Measurements from ENCODE around the gene ZMYM4. TPM values are rescaled to one million over a fixed set of nuclear protein-coding genes. Genes with fewer than 3 reads are reported as not detected.
A peak's percentile ranks its signal among the peaks of the same experiment; 100 is the strongest.

ZMYM4 gene
- total RNA-seq, 2 experiments from 2014 or later, result 25.1 to 29.1 TPM

DNA sequence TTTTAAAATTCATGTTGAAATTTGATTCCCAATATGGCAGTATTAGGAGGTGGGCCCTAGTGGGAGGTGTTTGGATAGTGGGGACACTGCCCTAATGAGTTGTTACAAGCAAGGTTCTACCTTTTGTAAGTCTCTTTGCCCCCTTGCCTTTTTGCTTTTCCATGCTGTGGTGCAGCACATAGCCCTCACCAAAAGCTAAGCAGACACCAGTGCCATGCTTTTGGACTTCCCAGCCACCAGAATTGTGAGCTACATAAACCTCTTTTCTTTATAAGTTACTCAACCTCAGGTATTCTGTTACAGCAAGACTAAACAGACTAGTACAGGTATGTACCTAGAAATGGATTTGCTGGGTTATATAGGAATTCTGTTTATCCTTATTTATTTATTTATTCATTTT is 13.7 kb downstream of the ZMYM4 start:
- H3K27me3 Mint-ChIP-seq, result no peaks in the 10 kb centered on the region
- H3K9me3 Mint-ChIP-seq, result peaks cover 23% of the 10 kb centered on the region
- no peak overlapping the region for H3K4me3 Mint-ChIP-seq
- no peak for DNase-seq
- POLR2A ChIA-PET, result no interaction called here
- peaks cover 30% of the 10 kb centered on the region for H3K4me1 Mint-ChIP-seq
- no peak overlapping the region for H3K27ac Mint-ChIP-seq
- CTCF ChIA-PET, result no interaction called here
- peaks cover 42% of the 10 kb centered on the region for H3K36me3 Mint-ChIP-seq (ENCODE audit: low read depth)

DNA sequence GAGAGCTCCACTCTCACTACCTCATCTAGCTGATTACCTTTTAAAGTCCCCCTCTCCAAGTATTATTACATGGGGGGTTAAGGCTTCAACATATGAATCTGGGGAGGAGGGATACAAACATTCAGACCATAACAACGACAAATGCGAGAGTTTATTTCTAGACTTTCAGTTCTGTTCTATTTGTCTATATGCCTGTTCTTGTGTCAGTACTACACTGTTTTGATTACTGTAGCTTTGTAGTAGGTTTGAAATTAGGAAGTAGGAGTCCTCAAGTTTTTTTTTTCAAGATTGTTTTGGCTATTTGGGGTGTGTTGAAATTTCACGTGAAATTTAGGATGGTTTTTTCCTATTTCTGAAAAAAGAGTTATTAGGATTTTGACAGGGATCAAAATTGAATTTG is 16.3 kb downstream of the ZMYM4 start:
- Mint-ChIP-seq H3K4me3 (no peak overlapping the region), H3K9me3 (peaks cover 19% of the 10 kb centered on the region), H3K27me3 (no peaks in the 10 kb centered on the region), H3K4me1 (peaks cover 40% of the 10 kb centered on the region), H3K36me3 (ENCODE audit: low read depth) (peaks cover 36% of the 10 kb centered on the region), H3K27ac (no peak overlapping the region)
- no peak for DNase-seq
- CTCF ChIA-PET, result no interaction called here
- POLR2A ChIA-PET, result no interaction called here

DNA sequence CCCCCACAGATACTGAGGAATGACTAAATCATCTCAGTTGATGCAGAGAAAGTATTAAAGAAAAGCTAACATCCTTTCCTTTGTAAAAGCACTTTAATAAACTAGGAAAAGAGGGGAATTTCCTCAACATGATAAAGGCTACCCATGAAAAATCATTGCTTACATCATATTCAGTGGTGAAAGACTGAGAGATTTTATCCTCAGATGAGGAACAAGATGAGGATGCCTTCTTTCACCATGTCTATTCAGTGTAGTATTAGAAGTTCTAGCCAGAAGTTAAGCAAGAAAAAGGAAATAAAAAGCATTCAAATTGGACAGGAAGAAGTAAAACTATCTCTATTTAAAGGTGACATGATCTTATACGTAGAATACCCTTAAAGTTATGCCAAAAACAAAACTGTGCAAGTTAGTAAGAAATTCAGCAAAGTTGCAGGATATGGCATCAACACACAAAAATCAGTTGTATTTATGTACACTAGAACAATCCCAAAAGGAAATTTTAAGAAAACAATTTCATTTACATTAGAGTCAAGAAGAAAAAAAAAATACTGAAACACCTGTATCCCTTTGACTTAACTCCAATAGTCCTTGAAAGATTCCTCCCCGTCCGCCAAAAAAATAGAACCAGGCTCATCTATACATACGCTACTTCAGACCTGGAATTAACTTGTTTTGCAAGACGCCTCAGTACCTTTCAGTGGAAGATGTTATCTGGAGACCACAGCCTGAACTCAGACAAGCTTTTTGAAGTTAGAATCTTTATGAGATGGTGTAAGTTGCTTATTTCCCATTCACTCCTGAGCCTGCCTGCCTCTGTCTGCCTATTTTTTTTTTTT is 17.5 kb downstream of the ZMYM4 start:
- CTCF ChIA-PET, result interaction anchor here (0.7 kb wide), 2 partner anchors 15 to 290 kb away, joined by 3 read pairs; no protein-coding TSS in a partner anchor

DNA sequence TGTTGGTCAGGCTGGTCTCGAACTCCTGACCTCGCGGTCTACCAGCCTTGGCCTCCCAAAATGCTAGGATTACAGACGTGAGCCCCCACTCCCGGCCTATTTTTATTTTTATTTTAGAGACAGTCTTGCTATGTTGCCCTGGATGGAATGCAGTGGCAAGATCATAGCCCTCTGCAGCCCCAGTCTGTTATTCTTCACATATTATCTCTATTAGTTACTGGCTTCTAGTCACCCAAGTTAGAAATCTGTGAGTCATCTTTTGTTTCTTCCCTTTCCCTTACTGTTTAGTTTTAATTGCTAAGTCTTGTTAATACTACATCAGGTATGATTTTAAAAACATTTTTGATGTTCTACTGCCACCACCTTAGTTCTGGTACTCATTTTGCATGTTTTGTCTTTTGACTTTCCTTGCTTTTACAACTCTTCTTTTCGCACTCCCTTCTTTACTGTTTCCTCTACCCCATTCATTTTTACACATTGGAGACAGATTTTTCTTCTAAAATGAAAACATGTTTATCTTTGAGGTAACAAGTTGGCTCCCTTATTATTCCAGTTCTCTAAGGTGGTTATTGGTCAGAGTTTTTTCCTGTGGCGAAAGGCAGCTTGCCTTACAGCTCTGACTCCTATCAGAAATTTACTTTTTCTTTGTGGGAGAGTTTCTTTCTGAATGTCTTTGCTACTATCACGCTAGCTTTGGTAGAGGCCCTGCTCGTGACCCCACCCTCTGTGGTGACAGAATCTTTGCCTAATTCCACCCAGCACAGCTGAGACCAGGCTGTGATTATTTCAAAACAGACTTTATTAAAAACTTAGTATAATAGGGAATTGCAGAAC is 19.5 kb downstream of the ZMYM4 start:
- Mint-ChIP-seq H3K4me3 (no peak overlapping the region), H3K36me3 (ENCODE audit: low read depth) (peaks cover 23% of the 10 kb centered on the region), H3K27ac (no peak overlapping the region), H3K4me1 (peaks cover 37% of the 10 kb centered on the region), H3K27me3 (no peaks in the 10 kb centered on the region), H3K9me3 (peaks cover 6% of the 10 kb centered on the region)
- no peak for DNase-seq
- CTCF ChIA-PET, result interaction anchor here (0.6 kb wide), 1 partner anchor 23 kb away, joined by 4 read pairs; no protein-coding TSS in a partner anchor
- POLR2A ChIA-PET, result no interaction called here

More for the DNA sequence above, 17.5 kb downstream of the ZMYM4 start:
- Mint-ChIP-seq H3K36me3 (ENCODE audit: low read depth) (peaks cover 32% of the 10 kb centered on the region), H3K9me3 (peaks cover 15% of the 10 kb centered on the region), H3K4me3 (no peak overlapping the region), H3K27me3 (no peaks in the 10 kb centered on the region), H3K27ac (peak overlapping the region; percentile 34), H3K4me1 (peaks cover 37% of the 10 kb centered on the region)
- POLR2A ChIA-PET, result interaction anchor here (0.6 kb wide), 2 partner anchors 371 to 459 kb away, joined by 3 read pairs; no protein-coding TSS in a partner anchor
- peak; percentile 34 for DNase-seq

DNA sequence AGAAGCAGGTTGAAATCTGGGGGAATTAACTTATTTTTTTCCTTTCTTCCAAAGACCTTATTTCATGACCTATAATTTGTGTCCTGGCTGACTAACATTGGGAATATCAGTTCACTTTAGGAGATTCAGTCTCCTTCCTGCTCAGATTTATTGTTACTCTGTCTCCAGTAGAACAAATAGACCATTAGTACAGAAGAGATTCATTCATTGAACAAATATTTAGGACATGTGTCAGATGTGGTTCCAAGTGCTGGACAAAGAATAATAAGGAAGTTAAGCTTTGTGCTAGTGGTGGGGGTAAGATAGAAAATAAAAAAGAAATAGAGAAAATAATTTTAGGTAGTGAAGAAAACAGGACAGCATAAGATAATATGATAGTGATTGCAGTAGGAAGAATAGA is 20.3 kb downstream of the ZMYM4 start:
- H3K27ac Mint-ChIP-seq, result no peak overlapping the region

DNA sequence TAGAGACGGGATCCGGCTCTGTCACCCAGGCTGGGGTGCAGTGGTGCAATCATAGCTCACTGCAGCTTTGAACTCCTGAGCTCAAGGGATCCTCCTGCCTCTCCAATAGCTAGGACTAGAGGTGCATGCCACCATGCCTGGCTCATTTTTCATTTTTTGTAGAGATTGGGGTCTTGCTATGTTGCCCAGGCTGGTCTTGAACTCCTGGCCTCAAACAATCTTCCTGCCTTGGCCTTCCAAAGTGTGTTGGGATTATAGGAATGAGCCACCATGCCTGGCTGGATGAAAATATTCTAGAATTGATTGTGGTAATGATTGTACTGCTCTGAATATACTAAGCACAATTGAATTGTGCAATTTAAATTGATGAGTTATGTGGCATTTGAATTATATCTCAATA is 21.9 kb downstream of the ZMYM4 start:
- Mint-ChIP-seq H3K36me3 (ENCODE audit: low read depth) (peaks cover 9% of the 10 kb centered on the region), H3K27ac (no peak overlapping the region), H3K4me1 (peaks cover 29% of the 10 kb centered on the region), H3K27me3 (no peaks in the 10 kb centered on the region), H3K9me3 (no peaks in the 10 kb centered on the region), H3K4me3 (no peak overlapping the region)
- POLR2A ChIA-PET, result no interaction called here
- no peak for DNase-seq
- CTCF ChIA-PET, result no interaction called here

More for the DNA sequence above, 20.3 kb downstream of the ZMYM4 start:
- peaks cover 37% of the 10 kb centered on the region for H3K4me1 Mint-ChIP-seq
- ChIA-PET CTCF (interaction anchor here (0.6 kb wide), 1 partner anchor 22 kb away, joined by 4 read pairs; no protein-coding TSS in a partner anchor), POLR2A (no interaction called here)
- no peak overlapping the region for H3K4me3 Mint-ChIP-seq
- peaks cover 4% of the 10 kb centered on the region for H3K9me3 Mint-ChIP-seq
- no peak for DNase-seq
- peaks cover 23% of the 10 kb centered on the region for H3K36me3 Mint-ChIP-seq (ENCODE audit: low read depth)
- H3K27me3 Mint-ChIP-seq, result no peaks in the 10 kb centered on the region

DNA sequence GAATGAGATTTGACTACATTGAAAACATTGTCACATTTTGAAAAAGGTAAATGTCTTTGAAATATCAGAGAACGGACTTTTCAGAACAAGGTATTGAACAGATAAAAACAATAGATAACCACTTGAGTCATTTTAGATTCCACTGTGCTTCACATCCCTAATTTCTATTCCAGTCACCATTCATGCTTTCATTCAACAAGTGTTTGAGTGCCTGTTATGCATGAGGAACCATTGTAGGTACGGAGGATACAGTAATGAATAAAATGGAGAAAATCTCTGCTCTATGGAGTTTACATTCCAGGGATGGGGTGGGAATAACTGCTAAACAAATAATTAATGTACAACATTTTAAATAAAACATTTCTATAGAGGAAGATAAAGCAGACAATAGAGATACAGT is 26.3 kb downstream of the ZMYM4 start:
- DNase-seq, result no peak
- ChIA-PET CTCF (no interaction called here), POLR2A (no interaction called here)
- H3K27ac Mint-ChIP-seq, result no peak overlapping the region
- peaks cover 4% of the 10 kb centered on the region for H3K4me1 Mint-ChIP-seq
- H3K36me3 Mint-ChIP-seq (ENCODE audit: low read depth), result peaks cover 4% of the 10 kb centered on the region
- H3K27me3 Mint-ChIP-seq, result no peaks in the 10 kb centered on the region
- H3K4me3 Mint-ChIP-seq, result no peak overlapping the region
- H3K9me3 Mint-ChIP-seq, result no peaks in the 10 kb centered on the region

DNA sequence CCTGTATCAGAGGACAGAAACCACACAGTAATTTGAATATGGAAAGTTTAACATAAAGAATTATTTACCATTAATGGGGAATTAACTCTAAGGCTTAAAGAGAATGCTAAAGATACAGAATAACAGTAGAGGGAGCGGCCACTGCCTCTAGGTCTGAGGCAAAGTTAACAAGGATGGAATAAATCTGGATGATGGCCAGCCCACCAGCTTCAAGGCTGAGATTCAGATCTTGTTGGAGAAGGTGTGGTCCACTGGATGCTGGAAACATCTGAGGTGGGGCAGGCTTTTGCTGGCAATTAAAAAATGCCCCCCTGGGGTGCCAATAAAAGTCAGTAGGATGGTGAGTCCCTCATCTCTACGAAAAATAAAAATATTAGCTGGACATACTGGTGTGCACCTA is 29.4 kb downstream of the ZMYM4 start:
- no peaks in the 10 kb centered on the region for H3K9me3 Mint-ChIP-seq
- no peak overlapping the region for H3K4me3 Mint-ChIP-seq
- no peak for DNase-seq
- peaks cover 4% of the 10 kb centered on the region for H3K4me1 Mint-ChIP-seq
- POLR2A ChIA-PET, result no interaction called here
- CTCF ChIA-PET, result interaction anchor here (0.6 kb wide), 3 partner anchors 21 to 67 kb away, joined by 3 to 5 read pairs (median 4); no protein-coding TSS in a partner anchor
- H3K36me3 Mint-ChIP-seq (ENCODE audit: low read depth), result peaks cover 3% of the 10 kb centered on the region
- no peak overlapping the region for H3K27ac Mint-ChIP-seq
- H3K27me3 Mint-ChIP-seq, result no peaks in the 10 kb centered on the region

DNA sequence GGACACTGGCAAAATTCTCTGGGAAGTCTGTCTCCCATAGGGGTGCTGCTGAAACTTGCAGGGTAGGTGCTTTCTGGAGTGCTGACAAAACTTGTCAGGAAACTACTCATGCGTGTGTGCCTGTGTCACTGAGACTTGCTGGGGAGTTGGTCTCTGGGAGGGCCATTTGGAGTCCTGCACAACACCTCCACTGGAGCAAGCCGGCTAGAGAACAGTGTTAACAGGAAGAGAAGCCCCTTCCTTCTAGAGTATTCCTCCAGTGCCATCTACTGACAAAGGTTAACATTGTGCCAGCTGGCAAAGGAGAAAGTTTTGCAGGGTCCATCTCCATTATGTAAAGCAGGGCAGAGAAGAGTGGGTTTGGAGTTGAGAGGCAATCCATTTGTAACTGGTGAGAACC is 30.0 kb downstream of the ZMYM4 start:
- Mint-ChIP-seq H3K27me3 (no peaks in the 10 kb centered on the region), H3K27ac (no peak overlapping the region), H3K9me3 (no peaks in the 10 kb centered on the region), H3K4me3 (no peak overlapping the region), H3K36me3 (ENCODE audit: low read depth) (peaks cover 3% of the 10 kb centered on the region), H3K4me1 (peaks cover 4% of the 10 kb centered on the region)
- CTCF ChIA-PET, result interaction anchor here (0.6 kb wide), 1 partner anchor 64 kb away, joined by 3 read pairs; no protein-coding TSS in a partner anchor
- POLR2A ChIA-PET, result no interaction called here
- peak; percentile 52 for DNase-seq

DNA sequence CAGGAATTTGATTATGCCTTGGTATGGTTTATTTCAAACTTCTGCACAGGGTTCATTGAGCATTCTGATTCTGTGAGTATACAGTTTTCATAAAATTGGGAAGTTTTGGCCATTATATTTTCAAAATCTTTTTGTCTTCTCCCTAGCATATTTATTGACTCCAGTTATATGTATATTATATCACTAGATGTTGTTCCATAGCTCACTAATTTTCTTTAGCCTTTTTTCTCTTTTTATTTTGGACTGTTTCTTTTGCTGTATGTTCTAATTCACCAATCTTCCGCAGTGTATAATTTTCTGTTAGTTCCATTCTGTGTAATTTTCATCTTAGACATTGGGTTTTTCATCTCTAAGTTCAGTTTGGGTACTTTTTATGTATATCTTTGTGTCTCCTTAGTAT is 31.9 kb downstream of the ZMYM4 start:
- CTCF ChIA-PET, result interaction anchor here (1.1 kb wide), 1 partner anchor 30 kb away, joined by 3 read pairs; no protein-coding TSS in a partner anchor
- no peak overlapping the region for H3K27ac Mint-ChIP-seq
- peaks cover 4% of the 10 kb centered on the region for H3K4me1 Mint-ChIP-seq
- no peaks in the 10 kb centered on the region for H3K9me3 Mint-ChIP-seq
- H3K27me3 Mint-ChIP-seq, result no peaks in the 10 kb centered on the region
- no peak overlapping the region for H3K4me3 Mint-ChIP-seq
- DNase-seq, result no peak
- peaks cover 4% of the 10 kb centered on the region for H3K36me3 Mint-ChIP-seq (ENCODE audit: low read depth)
- POLR2A ChIA-PET, result no interaction called here

DNA sequence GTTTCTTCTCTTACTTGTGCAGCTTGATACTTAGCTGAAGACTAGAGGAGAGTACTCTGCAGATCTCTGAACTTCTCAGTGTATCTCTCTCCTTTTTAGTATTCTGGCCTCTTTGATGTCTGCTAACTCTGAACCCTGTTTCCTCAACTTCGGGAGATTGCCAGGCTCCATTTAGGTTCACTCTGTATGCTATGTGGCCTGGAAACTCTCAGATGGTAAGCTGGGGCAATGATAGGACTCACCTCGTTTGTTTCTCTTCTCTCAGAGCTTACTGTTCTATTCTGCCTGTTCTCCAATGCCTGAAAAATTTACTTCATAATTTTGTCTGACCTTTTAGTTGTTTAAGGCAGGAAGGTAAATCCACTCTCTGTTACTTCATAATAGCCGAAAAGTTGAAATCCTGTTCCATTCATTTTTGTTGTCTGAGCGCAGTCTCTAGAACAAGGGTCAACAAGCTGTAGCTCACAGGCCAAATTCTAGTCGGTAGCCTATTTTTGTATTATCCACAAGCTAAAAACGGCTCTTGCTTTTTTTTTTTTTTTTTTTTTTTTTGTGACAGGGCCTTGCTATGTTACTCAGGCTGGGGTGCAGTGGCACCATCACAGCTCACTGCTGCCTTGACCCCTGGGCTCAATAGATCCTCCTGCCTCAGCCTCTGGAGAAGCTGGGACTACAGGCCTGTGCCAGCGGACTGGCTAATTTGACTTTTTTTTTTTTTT is 33.3 kb downstream of the ZMYM4 start:
- Mint-ChIP-seq H3K27ac (no peak overlapping the region), H3K4me3 (no peak overlapping the region), H3K9me3 (no peaks in the 10 kb centered on the region), H3K36me3 (ENCODE audit: low read depth) (peaks cover 8% of the 10 kb centered on the region), H3K27me3 (no peaks in the 10 kb centered on the region), H3K4me1 (peaks cover 4% of the 10 kb centered on the region)
- DNase-seq, result no peak
- ChIA-PET CTCF (interaction anchor here (0.6 kb wide), 1 partner anchor 70 kb away, joined by 3 read pairs; no protein-coding TSS in a partner anchor), POLR2A (interaction anchor here (0.5 kb wide), 1 partner anchor 119 kb away, joined by 3 read pairs; no protein-coding TSS in a partner anchor)

DNA sequence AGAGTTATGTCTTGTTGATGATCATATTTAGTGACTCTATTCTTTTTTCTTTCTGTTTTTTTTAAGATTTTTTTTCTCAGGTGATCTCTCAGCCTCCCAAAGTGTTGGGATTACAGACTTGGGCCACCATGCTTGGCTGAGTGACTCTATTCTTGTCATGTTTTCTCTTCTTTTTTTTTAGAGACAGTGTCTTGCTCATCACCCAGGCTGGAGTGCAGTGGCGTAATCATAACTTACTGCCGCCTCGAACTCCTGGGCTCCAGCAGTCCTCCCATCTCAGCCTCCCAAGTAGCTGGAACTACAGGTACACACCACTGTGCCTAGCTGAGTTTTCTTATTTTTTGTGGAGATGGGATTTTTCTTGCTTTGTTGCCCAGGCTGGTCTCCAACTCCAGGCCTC is 36.9 kb downstream of the ZMYM4 start:
- Mint-ChIP-seq H3K9me3 (no peaks in the 10 kb centered on the region), H3K27ac (no peak overlapping the region), H3K4me3 (no peak overlapping the region), H3K4me1 (no peaks in the 10 kb centered on the region), H3K36me3 (ENCODE audit: low read depth) (peaks cover 8% of the 10 kb centered on the region), H3K27me3 (no peaks in the 10 kb centered on the region)
- POLR2A ChIA-PET, result interaction anchor here (0.7 kb wide), 1 partner anchor 41 kb away, joined by 3 read pairs; no protein-coding TSS in a partner anchor
- CTCF ChIA-PET, result no interaction called here
- DNase-seq, result no peak

Data from activated CD4-positive, alpha-beta T cell treated with anti-CD3 and anti-CD28 coated beads, Interleukin-2, amount 10 ng/mL, durations not matched to agents 7 days and 5 days (primary cell).